Measurements from ENCODE around the gene SGK1.

Gene SGK1

DNA sequence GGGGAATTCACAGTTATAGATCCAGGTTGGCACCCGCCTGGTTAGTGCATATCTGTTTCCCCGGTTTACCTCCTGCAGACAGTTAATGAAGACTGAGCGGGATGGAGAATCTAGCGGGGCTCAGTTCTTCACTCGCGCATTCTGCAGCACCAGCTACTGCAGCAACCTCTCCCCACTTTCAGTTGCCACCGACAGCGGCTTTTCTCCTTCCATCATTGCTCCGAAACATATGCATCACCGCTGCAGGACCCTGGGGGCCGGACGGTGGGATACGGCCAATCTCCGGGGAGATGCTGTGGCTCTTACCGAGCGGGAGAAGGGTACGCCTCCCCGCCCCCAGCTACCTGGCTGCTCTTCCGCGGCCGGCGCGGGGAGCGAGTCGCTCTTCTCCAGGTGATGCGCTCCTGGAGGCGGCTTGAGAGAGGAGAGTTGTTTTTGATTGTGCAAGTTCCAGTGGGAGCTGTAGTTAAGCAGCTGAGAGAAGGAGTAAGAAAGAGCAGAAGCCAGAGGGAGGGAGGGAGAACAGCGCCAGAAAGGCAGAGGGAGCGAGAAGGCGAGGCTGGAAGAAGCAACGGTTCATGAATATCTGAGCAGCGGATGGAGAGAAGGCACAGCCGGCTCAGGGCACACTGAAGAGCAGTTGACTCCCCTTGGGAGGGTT lies at the start of gene SGK1:
Gene SGK1, minus strand, starts transcription at position 642 of the 661 bp plus-strand sequence. CDS start 652 bp downstream, outside the sequence.
- no peak for DNase-seq (ENCODE audit: low read depth)

DNA sequence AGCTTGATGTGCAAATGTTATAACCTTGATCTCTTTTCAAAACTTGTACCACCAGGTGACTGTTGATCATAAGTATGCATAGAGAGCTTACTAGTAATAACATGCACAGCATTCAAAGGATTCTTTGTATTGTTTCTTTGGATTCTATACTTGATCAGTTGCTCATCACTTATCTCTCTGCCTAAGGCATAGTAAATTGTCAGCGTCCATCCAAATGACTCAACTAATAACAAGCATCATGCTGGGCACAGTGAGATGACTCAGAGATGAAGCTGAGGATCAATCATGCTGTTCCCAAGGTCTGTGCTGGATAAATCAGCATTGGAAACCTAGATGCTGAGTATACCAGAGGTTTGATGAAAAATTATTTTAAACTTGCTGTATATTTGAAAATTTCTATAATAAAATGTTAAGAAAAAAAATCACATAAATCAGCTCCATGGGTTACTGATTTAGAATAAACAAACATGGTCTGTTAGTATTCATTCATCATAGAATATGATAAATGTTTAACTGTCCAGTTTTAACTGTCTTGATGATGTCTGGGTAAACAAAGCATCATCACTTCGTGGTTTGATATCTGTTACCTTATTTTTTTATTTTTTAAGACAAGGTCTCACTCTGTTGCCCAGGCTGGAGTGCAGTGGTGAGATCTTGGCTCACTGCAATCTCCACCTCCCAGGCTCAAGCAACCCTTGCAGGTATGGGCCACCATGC lies 45.6 kb upstream of the SGK1 start:
- DNase-seq (ENCODE audit: low read depth), result no peak

DNA sequence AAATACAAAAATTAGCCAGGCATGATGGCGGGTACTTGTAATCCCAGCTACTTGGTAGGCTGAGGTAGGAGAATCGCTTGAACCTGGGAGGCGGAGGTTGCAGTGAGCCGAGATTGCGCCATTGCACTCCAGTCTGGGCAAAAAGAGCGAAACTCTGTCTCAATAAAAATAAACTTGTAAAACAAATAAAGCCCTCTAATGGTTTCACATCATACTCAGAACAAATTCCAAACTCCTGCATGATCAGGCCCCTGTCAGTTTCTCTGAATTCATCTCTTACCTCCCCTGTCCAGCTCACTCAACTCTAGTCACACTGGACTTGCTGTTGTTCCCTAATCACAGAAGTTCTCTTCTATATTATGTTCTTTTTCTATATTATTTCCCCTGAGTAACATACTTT lies 43.1 kb upstream of the SGK1 start:
- DNase-seq (ENCODE audit: low read depth), result no peak

DNA sequence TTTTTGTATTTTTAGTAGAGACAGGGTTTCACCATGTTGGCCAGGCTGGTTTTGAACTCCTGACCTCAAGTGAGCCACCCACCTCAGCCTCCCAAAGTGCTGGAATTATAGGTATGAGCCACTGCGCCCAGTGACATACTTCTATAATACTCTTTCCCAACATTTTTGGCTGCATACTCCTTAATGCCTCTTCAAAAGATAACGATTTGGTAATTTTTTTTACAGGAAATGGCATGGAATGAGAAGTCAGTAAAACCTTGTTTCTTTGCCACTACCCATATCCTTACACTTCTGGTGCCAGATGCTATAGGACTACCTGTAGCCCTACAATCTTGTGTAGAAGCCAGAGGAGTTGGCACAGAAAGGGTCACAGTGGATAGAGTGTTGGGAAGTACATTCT lies 41.4 kb upstream of the SGK1 start:
- DNase-seq (ENCODE audit: low read depth), result no peak

DNA sequence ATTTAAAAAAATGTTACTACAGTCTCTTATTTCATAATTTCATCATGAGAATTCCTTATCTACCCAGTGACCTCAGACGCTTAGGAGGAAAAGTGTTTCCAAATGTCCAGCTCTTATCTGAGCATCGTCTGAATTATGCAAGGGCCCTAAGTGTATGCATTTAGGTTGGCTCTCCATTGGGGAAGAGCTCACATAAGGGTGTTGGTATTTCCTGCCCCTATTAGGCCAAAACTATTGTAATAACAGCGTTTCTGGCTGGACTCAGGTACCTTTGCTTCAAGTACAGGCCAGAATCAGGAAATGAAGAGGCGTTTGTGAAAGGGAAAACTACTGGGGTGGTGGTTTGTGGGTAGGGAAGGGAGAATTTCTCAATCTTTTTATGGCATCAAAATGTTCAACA lies 40.4 kb upstream of the SGK1 start:
- DNase-seq (ENCODE audit: low read depth), result no peak

DNA sequence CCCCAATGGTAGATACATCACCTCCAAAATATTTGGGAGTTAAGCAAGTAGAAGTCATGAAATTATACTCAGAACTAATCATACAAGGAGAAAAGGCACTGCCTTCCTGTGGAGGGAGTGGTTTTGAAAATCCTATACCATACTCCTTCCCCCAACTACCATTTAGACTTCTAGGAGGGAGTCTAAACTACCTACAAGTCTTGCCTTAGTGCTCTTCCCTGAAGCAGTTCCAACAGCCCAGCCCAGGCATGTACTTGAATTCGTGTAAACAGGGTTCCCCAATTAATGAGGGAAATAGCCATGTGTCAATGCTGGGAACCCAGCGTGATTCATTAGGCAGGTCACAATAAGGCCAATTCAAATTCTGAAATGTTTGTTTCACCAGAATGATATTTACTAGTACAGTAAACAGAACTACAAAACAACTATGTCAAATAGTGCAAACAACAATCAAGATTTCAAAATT lies 39.1 kb upstream of the SGK1 start:
- DNase-seq (ENCODE audit: low read depth), result no peak

DNA sequence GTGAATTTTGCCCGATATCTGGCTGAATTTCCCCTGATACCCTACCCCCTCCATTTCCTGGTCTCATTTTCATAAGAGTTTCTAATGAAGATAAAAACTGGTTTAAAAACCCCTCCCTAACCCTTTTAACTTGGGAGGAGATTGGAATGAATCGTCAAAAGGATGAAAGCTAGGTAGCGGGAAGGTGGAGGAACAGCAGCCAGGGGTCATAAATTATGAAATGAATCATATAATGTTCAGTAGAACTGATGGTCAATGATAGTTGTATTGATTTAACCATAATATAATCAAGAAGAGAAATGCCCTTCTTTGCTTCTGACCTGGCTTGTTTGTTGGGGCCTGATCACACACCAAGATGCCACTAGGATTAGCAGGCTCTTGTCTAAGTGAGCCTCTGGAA lies 38.5 kb upstream of the SGK1 start:
- no peak for DNase-seq (ENCODE audit: low read depth)

DNA sequence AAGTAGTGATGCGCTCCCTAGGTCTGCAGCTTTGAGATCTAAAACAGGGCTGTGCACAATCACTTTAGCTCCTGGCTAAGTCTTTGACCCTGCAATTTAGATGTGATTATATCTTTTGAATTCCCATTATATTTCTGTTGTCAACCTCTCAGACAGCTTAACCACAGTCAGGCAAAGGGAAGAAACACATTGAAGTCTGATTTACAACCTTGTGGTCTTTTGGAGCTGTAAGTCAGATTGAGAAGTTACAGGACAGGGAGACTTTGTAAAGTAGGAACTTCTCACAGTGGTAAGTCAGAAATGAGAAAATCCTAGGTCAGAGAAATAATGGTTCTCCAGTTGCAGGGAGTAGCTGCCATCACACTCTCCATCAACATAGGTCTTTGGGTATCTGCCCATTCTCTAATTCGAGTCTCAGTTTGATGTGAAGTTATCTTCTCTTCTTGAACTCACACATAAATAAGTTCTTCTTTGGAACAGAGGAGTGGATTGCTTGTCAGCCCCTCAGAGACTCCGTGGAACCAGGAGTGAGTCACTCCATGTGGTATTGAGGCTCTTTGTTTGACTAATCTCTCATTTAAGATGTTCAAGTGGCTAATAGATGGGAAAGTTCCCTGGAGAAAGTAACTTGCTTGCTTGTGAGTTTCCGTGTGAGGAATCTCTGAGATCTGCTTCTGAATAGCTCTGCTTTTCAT lies 35.0 kb upstream of the SGK1 start:
- no peak for DNase-seq (ENCODE audit: low read depth)

DNA sequence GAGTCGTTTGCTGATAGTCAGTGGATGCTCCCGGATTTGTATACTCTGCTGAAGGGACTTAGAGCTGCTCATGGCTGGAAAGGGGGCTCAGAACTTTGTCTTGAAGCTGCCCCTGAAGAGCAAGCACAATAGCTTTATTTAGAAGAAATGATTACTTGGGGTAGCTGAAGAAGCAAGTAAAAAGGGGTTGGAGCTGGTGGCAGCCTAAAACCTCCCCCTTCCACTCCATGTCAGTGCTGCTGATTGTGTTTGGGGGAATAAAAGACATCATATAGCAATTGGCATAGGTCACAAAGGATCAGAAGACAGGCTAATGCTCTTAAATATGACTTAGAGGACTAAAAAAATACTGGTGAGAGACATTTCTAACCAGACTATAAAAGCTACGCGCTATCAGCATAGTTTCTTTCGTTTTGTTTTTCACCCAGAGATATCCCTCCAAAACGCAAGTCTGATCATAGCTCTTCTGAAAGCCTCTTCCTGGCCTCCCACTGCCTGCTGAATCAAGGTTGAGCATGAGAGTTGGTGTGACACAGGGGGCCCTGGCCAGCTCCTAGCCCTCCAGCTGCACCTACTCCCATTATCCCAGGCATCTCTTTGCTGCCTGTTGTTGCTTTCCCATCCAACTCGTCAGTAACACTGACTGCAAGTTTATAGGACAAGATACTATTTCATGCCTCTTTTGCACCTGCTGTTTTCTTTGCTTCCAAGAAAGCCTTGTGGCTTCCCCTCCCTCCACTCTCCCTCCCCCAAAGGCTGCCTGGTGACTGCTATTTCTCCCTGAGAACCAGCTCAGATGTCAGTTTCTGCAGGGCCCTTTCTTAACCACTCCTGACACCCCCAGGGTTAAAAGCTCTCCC lies 33.9 kb upstream of the SGK1 start:
- no peak for DNase-seq (ENCODE audit: low read depth)

DNA sequence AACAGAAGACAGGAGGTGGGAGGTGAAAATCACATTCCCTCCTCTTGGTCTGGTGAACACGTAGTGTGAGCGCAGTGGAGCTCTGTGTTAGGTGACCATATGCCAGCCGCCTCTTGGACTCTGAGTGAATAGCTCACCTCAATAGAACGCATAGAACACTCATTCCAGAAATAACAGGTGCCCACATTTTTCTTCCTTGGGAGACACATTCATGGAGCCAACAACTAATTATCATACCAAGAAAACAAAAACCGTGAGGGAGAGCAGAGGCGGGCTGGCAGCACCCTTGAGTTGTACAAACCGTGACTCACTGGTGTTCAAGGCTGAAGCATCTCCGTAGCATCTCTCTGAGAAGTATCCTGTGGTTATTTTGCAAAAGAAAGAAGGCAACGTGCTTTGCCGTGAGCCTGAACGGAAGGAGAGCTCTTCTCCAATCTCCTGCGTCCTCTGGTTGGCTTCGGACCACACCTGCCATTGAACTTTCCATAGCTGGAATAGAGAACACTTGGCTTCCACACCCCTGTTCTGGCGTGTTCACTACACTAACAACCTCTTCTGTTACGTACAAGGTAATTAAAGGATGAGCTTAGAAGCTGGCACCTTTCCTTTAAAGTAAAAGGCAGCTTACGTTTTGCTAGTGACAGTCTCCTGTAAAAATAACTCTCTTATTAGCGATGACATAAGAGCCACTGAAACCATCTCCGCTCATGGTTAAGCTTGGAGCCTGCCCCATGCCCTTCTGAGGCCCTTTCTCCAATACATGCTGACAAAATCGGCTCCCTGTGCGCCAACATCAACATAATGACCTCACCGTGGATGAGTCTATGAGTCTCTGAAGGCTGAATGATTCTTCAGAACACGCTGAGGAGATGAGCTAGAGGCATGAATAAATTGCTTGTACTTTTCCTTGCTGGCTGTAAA lies 30.2 kb upstream of the SGK1 start:
- no peak for DNase-seq (ENCODE audit: low read depth)

DNA sequence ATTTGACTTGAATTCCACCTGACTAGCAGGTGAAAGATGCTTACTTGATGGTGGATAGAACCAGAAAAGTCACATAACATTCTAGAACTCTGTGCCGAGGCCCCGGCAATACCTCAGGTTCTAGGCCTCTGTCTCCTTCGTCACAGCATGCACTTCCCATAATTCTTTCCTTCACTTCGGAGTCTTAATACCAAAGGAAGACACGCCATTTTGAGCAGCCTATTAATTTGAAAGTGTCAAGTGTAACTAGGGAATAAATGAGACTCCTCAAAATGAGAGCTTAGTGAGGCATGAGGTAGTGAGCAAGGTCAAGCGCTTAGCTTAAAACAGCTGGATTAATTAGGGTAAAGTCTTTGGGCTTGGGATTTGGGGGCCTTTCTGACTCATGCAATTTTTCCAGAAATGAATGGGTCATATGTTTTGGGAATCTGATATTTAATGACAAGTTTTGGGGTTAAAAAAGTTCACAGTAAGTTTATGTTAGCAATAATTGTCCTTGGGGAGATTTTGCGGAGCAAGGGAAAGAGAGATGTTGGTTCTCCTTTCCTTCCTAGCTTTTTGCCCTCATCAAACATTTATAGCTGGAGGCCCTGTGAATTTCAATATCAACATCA lies 29.1 kb upstream of the SGK1 start:
- DNase-seq (ENCODE audit: low read depth), result no peak

DNA sequence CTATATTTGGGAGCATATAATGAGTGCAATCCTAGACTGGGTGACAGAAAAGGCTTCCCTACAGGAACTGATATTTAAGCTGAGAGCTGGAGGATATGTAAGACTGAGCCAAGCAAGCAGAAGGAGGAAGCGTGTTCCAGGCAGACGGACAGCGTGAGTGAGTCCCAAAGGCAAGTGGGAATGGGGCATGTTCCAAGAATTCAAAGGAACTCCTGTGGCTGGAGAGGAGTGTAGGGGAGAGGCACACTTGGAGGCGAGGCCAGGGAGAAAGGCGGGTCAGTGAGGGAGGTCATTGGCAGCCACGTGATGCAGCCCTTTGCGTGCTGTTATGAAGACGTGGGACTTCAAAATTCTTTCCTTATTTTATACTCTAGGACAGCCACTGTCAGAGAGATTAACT lies 27.9 kb upstream of the SGK1 start:
- DNase-seq (ENCODE audit: low read depth), result no peak

DNA sequence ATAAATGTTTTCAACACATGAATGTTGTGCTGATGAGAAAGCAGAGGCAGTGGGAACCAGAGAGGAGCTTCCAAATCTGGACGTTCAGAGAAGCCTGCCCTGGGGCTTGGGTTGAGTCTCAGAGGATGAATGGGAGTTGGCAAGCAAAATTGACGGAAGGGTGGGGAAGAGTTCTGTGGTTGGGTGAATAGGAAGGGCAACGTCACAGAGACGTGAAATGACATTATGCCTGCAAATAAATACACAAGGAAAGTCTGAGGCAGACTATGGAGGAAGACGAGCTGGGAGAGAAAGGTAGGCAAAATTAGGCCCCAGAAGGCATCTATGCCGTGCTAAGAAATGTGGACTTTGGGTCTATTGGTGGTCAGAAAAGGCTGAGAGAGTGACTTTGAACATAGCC lies 25.2 kb upstream of the SGK1 start:
- DNase-seq (ENCODE audit: low read depth), result no peak

DNA sequence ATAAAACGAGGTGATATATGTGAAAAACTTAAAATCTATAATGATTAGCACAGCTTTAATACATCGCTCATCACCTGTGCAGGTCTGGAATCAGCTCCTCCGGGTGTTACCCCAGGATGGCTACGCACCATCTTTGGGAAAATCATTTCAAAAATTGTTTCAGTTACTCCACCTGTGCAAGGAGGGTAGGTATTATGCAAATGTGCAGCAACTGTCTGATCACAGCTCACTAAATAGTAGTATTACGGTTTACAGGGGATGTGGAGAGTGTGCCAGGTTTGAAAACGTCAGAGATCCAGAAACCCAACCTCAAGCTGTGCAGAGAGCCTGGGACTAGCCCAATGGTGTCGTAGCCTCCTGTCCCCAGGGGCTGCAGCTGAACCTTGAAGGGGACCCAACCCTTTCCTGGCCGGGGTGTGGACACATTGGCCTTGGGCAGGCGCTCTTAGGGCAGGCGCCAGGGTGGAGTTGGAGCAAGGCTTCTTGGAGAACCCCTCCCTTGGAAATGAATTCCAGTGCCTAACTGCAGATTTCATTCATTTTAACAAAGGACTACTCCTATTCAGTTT lies 24.2 kb upstream of the SGK1 start:
- DNase-seq (ENCODE audit: low read depth), result no peak

DNA sequence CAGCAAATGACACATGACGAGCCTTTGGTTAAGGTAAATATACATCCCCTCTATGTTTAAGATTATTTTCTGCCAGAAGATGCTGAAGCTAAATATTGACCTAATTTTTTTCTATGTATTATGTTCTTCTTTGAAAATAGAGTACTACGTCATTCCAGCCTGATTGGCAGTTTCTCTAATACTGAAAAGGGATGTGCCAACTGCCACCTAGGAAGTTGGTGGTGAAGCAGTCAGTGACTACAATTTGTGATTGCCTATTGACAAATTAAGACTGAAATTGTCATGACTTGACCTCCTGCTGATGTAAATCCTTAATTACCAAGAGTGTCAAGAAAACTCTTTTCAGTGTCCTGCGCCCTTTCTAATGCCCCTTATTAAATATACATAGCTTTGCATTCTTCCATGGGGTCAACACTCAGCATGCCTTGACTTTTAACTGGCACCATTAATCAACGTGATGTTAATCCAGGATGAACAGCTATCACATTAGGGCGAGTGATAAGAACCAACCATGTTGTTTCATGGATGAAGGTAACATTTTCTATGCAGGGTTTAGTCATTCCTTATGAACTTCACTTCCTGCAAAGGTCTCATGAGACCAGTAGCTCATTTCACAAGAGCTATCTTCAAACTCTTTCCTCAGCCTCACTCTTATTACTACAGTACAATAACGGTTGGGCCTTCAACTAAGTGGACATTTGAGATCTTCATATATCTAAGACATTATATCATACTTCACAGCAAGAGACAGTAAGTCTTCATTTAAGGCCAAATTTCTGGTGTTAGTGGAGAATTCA lies 22.5 kb upstream of the SGK1 start:
- DNase-seq (ENCODE audit: low read depth), result no peak

DNA sequence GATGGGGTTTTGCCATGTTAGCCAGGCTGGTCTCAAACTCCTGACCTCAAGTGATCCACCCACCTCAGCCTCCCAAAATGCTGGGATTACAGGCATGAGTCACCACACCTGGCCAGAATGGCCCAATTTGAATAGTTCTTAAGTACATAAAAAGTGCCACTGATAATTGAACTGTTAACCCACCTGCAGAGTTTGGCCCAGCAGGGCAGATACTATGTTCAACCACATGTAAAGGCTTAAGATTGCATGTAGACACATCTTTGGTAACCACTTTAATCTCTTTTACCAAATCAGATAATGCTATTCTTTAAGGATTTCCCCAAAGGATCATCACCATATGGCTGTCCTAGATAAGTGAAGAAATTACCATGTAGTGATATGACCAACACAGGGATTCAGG lies 21.3 kb upstream of the SGK1 start:
- no peak for DNase-seq (ENCODE audit: low read depth)

DNA sequence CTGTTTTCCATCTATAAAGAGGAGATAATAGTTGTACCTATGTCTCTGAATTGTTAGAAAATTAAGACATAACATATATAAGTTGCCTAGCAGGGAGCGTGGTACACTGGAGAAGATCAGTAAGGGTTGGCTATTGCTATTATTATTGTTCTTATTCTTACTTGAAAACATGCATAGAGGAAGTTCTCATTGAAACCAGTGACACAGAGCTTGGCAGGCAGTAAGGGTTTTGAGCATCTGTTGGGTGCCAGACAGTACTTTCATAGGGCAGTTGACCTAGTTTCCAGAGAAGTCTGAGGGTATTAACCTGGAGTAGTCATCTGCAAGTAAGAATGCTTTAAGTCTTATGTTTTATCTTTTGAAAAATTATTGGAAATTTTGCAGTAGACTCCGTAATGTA lies 13.3 kb upstream of the SGK1 start:
- DNase-seq (ENCODE audit: low read depth), result no peak

DNA sequence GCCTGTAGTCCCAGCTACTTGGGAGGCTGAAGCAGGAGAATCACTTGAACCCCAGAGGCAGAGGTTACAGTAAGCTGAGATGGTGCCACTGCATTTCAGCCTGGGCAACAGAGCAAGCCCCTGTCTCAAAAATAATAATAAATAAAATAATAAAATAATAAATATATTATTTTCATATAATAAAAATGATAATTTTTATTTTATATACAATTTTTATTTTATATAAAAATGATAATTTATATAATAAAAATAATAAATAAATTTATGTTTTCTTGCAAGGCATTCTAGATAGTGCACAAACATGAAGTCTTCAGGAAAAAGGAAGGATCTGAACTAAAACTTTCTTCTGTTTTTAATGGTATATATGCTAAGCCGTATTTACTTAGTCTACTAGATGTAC lies 12.6 kb upstream of the SGK1 start:
- DNase-seq (ENCODE audit: low read depth), result no peak

DNA sequence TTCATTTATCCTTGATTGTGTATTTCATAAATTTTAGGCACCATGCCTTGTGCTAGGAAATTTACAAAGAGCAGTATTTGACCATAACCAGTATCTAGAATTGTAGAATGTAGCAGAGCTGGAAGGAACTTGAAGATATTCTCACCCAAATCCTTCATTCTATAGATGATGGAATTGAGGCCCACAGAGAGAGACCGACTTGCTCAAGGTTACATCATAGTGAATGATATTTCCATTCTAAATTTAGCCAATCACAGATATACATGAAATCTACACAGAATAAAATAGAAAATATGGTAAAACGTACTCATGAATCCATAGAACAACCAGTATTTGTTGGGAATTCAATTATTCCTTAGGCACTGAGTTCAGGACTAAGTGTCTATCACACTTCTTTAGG lies 10.9 kb upstream of the SGK1 start:
- DNase-seq (ENCODE audit: low read depth), result no peak

DNA sequence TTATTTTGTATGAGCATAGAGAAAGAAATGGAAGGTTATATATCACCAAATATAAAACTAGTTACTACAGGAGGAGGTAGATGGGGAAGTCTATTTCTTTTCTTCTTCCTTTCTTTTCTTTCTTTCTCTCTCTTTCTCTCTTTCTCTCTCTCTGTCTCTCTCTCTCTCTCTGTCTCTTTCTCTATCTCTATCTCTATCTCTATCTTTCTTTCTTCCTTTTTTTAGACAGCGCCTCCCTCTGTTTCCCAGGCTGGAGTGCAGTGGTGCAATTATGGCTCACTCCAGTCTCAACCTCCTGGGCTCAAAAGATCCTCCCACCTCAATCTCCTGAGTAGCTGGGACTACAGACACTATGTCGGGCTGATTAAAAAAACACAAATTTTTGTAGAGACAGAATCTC lies 10.2 kb upstream of the SGK1 start:
- DNase-seq (ENCODE audit: low read depth), result no peak

Measured in T-helper 22 cell (primary cell).